Sigmoid colon (tissue), 4 donors: ENCODE data around the gene HIF3A.

Experiments used
- CTCF ChIP-seq, 4 experiments: fragments of 450-650 bp in 3 of 4; fragments of 200-600 bp in 1 of 4; IDR thresholded peaks; one replicate each; pipeline ENCODE4 v1.5.1; 2016 to 2019; ENCODE audit warnings: antibody characterized with exemption in 4 of 4, mild to moderate bottlenecking in 3 of 4, moderate library complexity in 2 of 4
- POLR2A ChIP-seq, 2 donors: fragments of 450-650 bp; IDR thresholded peaks; one replicate each; pipeline ENCODE4 v1.6.1; 2016; ENCODE audit warnings: antibody characterized with exemption in 2 of 2, mild to moderate bottlenecking in 2 of 2, moderate library complexity in 2 of 2
- POLR2AphosphoS5 ChIP-seq, 4 donors: sonication (generic); formaldehyde crosslinking; IDR thresholded peaks; one replicate each; pipeline ENCODE4 v1.6.1; 2017; ENCODE audit warnings: antibody characterized with exemption in 4 of 4

- no peak for TF ChIP-seq POLR2AphosphoS5 (IDR thresholded peaks at IDR 0.05)
- TF ChIP-seq CTCF (IDR thresholded peaks at IDR 0.05): no peak
- TF ChIP-seq POLR2A (IDR thresholded peaks at IDR 0.05): no peak
These were observed 93.4 kb downstream of the HIF3A start for GRCh38 chr19:46390121-46390858.
